ENCODE results near the gene GANAB. TPM values are rescaled to one million over a fixed set of nuclear protein-coding genes. Genes with fewer than 3 reads are reported as not detected.

Gene GANAB
- total and polyA plus RNA-seq, 2 of the 13 experiments (the other 11 are each of a cell fraction or from before 2014, with no cell fraction given), result 99.5 to 234 TPM

- TF ChIP-seq RNF219 (CRISPR knock-in tag; IDR thresholded peaks at IDR 0.05) (0 out of 2 replicates have a peak, but pooled peaks have one; percentile 17), ELK4 (CRISPR knock-in tag; IDR thresholded peaks at IDR 0.05; ENCODE audit: borderline replicate concordance) (0 out of 2 replicates have a peak, but pooled peaks have one; percentile 27), U2AF2 (IDR thresholded peaks at IDR 0.05; ENCODE audit: low read depth, low read length) (no peak), BRCA1 (CRISPR knock-in tag; IDR thresholded peaks at IDR 0.05) (no peak), ZNF672 (CRISPR knock-in tag; IDR thresholded peaks at IDR 0.05) (no peak), ZFY (CRISPR knock-in tag; IDR thresholded peaks at IDR 0.05) (peak; percentile 94), ZNF660 (CRISPR knock-in tag; IDR thresholded peaks at IDR 0.05; ENCODE audit: borderline replicate concordance, low read depth) (no peak), AHDC1 (CRISPR knock-in tag; IDR thresholded peaks at IDR 0.05; ENCODE audit: borderline replicate concordance) (no peak), ZNF768 (CRISPR knock-in tag; IDR thresholded peaks at IDR 0.05) (no peak; the same call in 1 of the 2 replicates), KLF15 (CRISPR knock-in tag; IDR thresholded peaks at IDR 0.05; ENCODE audit: borderline replicate concordance) (peak; percentile 80; the same call in 1 of the 2 replicates), ZNF891 (CRISPR knock-in tag; IDR thresholded peaks at IDR 0.05) (no peak), TEAD2 (CRISPR knock-in tag; IDR thresholded peaks at IDR 0.05) (no peak), ZIK1 (CRISPR knock-in tag; IDR thresholded peaks at IDR 0.05; ENCODE audit: borderline replicate concordance, low read depth) (no peak), MAF1 (CRISPR knock-in tag; IDR thresholded peaks at IDR 0.05; ENCODE audit: borderline replicate concordance) (no peak; the same call in 1 of the 2 replicates), PREB (CRISPR knock-in tag; IDR thresholded peaks at IDR 0.05) (no peak), MXD3 (CRISPR knock-in tag; IDR thresholded peaks at IDR 0.05) (peak; percentile 18; the same call in 1 of the 2 replicates), ZZZ3 (CRISPR knock-in tag; IDR thresholded peaks at IDR 0.05; ENCODE audit: borderline replicate concordance) (peak; percentile 77; the same call in 1 of the 2 replicates), ZNF777 (CRISPR knock-in tag; IDR thresholded peaks at IDR 0.05) (no peak), SNAPC5 (CRISPR knock-in tag; IDR thresholded peaks at IDR 0.05; ENCODE audit: borderline replicate concordance) (peak; percentile 31; the same call in 1 of the 2 replicates)
Observed at GRCh38 chr11:62665075-62665598, 18.7 kb upstream of the GANAB start, which contains the start of the genes C11orf98 and CSKMT (continued).
